GM19328 (cell line): ENCODE measurements around the gene SMC1A.
A peak's percentile ranks its signal among the peaks of the same experiment; 100 is the strongest.
"Not testable (repeated sequence)": the region's sequence is repeated elsewhere in the genome, so short reads cannot be mapped to it uniquely, and the experiment has no call there.

ENCODE experiments used
- ATAC-seq: cut with Tn5 transposase; IDR thresholded peaks from one replicate; pipeline ENCODE4 v1.9.1; 2021; ENCODE audit warnings: mild to moderate bottlenecking, moderate library complexity; ENCODE audit not compliant: unreplicated experiment

SMC1A gene

DNA sequence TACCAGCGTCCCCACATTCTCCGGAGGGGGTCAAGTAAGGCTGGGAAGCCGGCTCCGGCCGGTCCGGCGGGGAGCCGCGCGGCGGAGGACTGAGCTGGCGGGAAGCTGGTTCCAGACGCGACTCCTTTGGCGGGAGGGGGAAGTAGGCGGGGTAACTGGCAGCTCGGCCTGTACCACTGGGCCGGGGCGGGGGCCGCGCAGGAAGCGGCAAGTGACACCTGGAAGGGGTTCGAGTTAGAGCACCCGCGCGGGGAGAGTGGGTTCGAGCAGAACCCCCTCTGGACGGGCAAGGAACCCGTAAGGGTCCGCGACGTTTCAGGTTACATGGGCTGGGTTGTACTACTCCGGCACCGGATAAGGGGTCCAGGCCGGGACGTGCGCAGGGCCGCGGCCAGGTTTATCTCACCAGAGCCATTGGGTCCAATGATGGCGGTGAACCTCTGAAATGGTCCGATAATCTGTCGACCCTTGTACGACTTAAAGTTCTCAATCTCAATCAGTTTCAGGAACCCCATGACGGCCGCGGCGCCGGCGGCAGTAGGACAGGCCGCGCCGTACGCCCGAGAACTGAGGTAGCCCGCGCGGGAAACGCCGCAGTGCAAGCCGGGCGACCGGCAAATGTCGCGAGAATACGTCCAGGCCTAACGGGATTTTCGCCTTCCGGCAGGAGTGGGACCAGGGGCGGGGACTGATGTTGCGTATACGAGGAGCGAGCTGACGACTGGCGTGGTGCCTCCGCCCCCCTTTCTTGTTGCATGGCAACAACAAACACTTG lies at the start of gene SMC1A:
SMC1A (minus strand) TSS at position 569 of the 775 bp plus-strand sequence; CDS start at position 515, 54 bp downstream.
- peak; percentile 90 for ATAC-seq

GRCh38 chrX:53471346-53471745 lies 48.9 kb upstream of the SMC1A start:
- no peak for ATAC-seq

- not testable (repeated sequence) for ATAC-seq
Observed at GRCh38 chrX:53468659-53469058, 46.2 kb upstream of the SMC1A start.

GRCh38 chrX:53458082-53458481 lies 35.6 kb upstream of the SMC1A start:
- ATAC-seq = no peak

- ATAC-seq = no peak
Observed at GRCh38 chrX:53456254-53456653, 33.8 kb upstream of the SMC1A start.

DNA sequence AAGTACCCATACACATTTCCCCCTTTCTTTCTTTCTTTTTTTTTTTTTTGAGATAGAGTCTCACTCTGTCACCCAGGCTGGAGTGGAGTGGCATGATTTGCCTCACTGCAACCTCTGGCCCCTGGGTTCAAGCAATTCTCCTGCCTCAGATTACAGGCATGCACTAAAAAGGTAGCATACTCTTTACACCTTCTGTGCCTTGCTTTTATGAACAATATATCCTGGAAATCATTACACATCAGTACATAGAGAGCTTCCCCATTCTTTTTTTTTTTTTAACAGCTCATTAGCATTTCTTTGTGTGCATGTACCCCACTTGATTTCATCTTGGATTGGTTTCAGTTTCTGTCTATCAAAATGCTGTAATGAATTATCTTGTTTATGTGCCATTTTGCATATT lies 30.4 kb upstream of the SMC1A start:
- no peak for ATAC-seq

DNA sequence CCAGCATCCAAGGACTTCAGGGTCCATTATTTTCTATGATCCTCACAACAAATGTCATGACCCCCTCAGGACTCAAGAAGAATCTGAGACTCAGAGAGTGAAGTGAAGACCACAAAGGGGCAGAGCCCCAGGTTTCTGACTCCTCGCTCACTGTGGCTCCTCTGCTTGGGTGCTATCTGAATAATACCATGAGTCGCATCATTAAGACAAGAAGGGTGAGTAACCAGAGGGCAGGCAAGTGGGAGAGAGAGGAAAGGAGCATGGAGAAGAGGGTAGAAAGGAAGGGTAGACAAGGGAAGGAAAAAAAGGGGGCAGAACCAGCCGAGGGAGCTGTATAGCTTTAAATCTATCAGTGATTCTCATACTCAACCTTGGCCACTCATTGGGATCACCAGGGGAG lies 27.2 kb upstream of the SMC1A start:
- ATAC-seq = no peak

- no peak for ATAC-seq
Observed at GRCh38 chrX:53447441-53447840, 25.0 kb upstream of the SMC1A start.

DNA sequence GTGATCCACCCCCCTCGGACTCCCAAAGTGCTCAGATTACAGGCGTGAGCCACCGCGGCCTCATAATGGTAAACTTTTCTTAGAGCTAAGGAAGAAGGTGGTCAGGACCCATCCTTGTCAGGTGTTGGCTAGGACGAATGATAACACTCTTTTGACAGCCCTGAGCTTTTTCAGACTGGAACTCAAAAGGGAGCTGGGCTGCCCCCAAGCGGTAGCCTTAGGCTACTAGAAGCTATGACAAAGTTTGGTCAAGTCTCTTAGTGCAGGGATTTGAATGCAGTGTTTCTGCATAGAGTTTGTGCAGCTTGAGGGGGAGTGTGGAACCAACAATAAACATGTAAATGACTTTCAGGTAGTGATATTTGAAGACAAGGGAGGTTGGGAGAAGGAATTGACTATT lies 23.5 kb upstream of the SMC1A start:
- ATAC-seq = peak; percentile 57

DNA sequence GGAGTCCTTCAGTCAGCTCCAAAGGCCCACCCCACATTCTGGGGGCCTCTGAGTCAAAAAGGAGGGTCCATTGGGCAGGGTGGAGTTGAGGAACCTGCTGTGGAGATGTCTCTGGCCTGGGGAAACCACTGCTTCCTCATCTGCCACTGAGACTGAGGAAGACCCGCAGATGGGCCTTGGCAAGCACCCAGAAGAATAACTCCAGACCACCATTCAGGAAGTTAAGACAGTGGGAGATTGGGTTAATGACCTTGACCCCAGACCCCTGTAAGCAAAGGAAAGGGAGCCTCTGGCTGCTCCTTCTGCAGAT lies 19.8 kb upstream of the SMC1A start:
- no peak for ATAC-seq

GRCh38 chrX:53441531-53442321 lies 19.3 kb upstream of the SMC1A start:
- ATAC-seq = no peak

DNA sequence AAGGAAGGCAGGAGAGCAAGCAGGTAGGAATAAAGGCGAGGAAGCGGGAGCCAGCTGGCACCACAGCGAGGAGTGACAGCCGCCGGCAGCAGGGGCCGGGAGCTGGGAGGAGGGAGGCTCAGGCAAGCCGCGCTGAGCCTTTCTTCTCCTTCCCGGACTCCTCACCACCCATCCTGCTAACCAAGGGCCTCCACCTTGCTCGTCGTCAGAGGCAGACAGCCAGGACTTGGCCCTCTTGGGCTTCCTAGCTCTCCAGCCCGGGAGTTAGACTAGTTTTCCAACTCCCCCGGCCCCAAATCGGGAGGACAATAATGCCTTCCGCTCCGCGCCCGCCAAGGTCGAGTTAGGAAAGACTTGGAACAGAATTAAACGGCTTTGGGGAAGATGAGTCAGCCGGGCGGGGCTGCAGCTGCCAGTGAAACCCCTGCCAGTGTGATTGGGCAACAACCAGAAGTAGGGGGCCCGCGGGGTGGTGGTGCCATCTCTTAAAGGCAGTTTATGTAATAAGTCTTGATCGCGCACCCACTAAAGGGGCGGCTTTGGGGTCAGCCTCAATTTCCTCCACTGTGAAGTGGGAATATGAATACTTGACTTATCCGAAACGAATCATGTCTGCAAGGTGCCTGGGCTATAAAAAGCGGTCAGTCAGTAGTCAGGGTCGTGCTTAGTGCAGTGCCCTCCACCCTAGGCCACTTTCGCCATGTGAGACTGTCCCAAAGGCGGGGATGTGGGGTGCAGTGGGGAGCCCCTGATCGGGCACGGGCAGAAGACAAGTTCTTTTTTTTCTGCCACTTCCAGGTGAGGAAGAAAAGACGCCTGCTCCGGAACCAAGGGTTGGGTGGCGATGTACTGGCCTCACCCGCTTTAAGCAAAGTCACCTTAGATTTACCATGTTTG lies 18.4 kb upstream of the SMC1A start:
- no peak for ATAC-seq

DNA sequence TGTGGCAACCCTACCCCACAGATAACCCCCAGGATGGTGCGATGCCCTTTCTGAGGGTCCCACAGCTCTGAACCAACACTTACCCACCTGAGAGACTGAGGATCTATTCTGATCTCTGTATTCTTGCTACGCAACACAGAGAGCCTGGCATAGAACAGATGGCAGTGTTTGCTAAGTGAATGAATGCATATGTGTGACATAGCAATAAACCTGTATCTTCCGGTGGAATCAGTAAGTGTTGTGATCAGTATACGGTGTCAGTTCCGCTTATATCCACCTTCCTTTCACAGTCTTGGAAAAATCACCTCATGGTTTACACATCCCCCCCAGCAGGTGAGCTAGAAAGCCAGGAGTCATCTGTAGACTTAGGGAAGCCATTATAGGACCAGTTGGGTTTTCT lies 17.6 kb upstream of the SMC1A start:
- ATAC-seq = no peak

DNA sequence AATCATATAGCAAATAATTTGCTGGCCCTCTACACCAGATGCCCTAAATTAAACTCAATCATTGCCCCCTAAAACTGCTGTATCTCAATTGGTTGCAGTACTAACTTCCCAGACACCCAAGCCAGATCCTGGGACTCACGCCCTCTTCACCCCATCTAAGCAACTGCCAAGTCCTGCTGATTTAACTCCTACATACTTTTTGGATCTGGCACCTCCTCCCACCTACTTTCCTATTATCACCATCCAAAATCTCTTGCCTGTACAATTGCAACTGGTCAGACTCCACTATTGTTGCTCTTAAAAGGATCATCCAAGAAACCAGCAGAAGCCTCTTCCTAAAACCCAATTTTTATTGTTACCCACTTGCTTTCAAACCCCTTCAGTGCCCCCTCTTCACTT lies 16.4 kb upstream of the SMC1A start:
- ATAC-seq = no peak

GRCh38 chrX:53438174-53438831 lies 15.8 kb upstream of the SMC1A start:
- ATAC-seq = no peak

DNA sequence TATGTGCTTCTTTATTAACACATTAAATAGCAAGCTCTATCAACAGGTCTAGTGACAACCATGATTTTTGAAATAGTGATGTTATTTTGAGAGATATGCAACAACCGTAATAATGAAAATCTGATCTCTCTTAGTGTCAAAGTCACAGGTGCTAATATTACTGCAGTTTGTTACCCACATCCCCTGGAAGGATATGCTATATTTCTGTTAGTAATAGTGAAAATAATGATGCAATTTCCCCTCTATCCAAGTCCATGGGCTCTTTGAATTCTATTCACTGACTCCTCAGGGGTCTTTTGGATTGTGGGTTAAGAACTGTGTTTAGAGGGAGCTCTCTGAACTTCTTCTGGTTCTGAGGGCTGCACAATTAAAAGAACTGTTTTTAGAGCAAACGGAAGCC lies 14.8 kb upstream of the SMC1A start:
- no peak for ATAC-seq

GRCh38 chrX:53435997-53436396 lies 13.5 kb upstream of the SMC1A start:
- peak; percentile 72 for ATAC-seq

DNA sequence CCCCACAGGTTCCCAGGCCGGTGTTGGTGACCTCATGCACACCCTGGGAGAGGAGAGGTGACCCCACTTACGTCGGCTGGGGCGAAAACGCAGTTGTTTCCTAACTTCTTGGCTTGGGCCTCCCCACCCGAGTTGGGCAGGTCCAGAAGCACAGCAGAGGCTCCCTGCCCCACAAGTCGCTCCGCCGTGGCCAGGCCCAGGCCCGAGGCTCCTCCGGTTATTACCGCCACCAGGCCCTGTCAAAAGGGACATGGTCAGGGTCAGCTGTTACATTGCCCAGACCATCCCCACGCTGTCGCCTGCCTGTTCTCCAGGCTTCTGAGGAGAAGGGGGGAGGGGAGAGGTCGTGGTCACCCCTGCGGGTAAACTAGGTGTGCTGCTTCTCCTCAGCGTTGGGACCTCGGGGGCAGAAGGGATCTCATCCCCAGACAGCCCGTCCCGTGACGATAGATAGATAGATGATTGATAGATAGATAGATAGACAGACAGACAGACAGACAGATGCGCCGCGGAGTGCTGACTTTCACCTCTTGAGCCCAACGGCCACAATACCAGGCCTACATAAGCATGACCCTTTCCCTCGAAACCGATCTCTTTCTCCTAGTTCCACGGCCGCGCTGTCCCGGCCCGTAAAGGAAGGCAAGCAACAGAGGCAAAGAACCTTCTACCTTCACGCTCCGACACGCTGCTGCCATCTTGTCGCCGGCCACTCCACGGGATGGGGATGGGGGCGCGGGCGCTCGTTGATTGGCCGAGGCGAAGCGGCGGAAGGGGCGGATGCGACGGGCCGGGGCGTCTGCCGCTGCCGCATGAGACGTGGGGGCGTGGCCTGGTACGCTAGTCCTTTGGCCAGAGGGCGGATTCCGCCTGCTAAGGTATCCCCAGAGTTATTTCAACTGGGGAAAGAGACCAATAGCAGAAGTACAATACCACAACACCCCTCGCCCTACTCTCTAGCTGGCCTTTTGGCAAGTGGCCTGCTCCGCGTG lies 11.5 kb upstream of the SMC1A start, which contains the start of gene HSD17B10:
HSD17B10 (minus strand) TSS at position 720 of the 989 bp plus-strand sequence; CDS start at position 695, 25 bp downstream.
- ATAC-seq = peak; percentile 83

GRCh38 chrX:53430231-53430630 lies 7.8 kb upstream of the SMC1A start:
- ATAC-seq = no peak

DNA sequence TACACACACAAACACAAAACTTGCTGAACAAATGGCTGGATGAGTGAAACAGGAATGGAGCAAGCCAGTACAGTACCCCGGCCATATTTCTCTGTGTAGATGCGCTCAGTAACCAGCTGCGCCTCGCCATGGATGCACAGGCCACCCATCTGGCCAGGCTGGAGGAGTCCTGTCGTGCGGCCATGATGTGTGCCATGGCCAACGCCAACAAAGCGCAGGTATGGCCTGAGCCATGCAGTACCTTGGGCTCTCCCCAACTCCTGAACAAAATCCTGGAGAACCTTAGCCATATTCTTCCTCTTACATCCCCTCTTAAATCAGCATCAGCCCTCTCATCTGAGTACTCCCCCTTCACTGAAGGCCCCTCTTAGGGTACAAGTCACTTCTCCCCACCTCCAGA lies 7.3 kb upstream of the SMC1A start:
- no peak for ATAC-seq
